Testis (tissue), 3 donors: Measurements from ENCODE around the gene PLXNA1. TPM values are rescaled to one million over a fixed set of nuclear protein-coding genes. Genes with fewer than 3 reads are reported as not detected.

ENCODE experiments used
- DNase-seq: peaks from one replicate; pipeline ENCODE4 v3.0.0-alpha.2; 2019
- H3K27ac ChIP-seq, 2 donors: fragments of 200-600 bp; sonication (generic); one replicate each; pipeline ENCODE4 v1.5.1; 2019
- H3K27me3 ChIP-seq: fragments of 200-600 bp; sonication (generic); one replicate; pipeline ENCODE4 v1.5.1; 2019
- H3K36me3 ChIP-seq: fragments of 200-600 bp; sonication (generic); one replicate; pipeline ENCODE4 v1.5.1; 2017; ENCODE audit warnings: low read depth; ENCODE audit errors: missing control alignments
- H3K4me1 ChIP-seq: fragments of 200-600 bp; sonication (generic); one replicate; pipeline ENCODE4 v1.5.1; 2019
- H3K4me3 ChIP-seq, 2 donors: fragments of 200-600 bp; sonication (generic); one replicate each; pipeline ENCODE4 v1.5.1; 2017 to 2019
- H3K9me3 ChIP-seq: fragments of 200-600 bp; sonication (generic); one replicate; pipeline ENCODE4 v1.5.1; 2017
- POLR2A ChIP-seq: fragments of 450-650 bp; IDR thresholded peaks from one replicate; pipeline ENCODE4 v1.6.1; 2017; ENCODE audit warnings: antibody characterized with exemption, mild to moderate bottlenecking, moderate library complexity
- WGBS, 2 donors: methylation state at CpG; one replicate each; pipeline ENCODE4 v1.1.5; 2018; 5-methylcytosine and 5-hydroxymethylcytosine counted together
- intact Hi-C: fragments of 100-400 bp; cut with DNase I; formaldehyde crosslinking; loops from one replicate; pipeline ENCODE4 v1.15.1; 2023; ENCODE audit warnings: low total_unique reads
- polyA plus RNA-seq: library from polyadenylated mRNA; stranded (reverse); fragments of 350-450 nt; fragmentation: Illumina TruSeq; extraction: RNeasy Lipid Tissue Mini Kit (QIAGEN cat#74804); gene quantifications from one replicate; pipeline ENCODE4 v1.2.3, GENCODE V29; 2014; ENCODE audit warnings: low read depth, low replicate concordance; ENCODE audit not compliant: insufficient read depth
- total RNA-seq, 2 donors: library from RNA; depleted of rRNA; stranded (reverse); fragments of >200 nt; gene quantifications; one replicate each; pipeline ENCODE4 v1.2.3, GENCODE V29; 2016
- TF ChIP-seq, protein P1 (sequence below), 3 experiments: fragments of 450-650 bp in 2 of 3; fragments of 200-600 bp in 1 of 3; sonication (generic) in 1 of 3; IDR thresholded peaks; one replicate each; pipeline ENCODE4 v1.5.1; 2016 to 2019; ENCODE audit warnings: antibody characterized with exemption in 3 of 3, mild to moderate bottlenecking in 2 of 3, moderate library complexity in 1 of 3

Gene PLXNA1
- total and polyA plus RNA-seq, 3 donors from 2014 or later: 29.3 to 79.7 (median 65.8) TPM

DNA sequence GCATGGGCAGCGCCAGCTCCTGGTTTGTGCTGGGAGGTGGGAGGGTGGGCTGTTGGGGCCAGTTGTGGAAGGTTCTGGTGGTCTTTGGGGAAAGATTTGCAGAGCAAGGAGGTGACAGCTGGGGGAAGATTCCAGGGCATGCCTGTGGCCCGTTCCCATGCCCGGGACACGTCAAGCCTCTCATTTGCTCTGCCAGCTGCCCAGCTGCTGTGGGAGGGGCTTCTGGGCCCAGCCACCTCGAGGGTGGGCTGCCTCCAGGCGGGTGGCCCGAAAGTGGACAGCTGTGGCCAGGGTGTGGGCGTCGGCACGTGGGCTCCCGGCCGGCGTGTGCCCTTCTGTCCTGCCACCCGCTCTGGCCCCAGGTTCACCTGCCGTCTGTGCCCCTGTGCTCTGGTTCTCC lies 17.2 kb downstream of the PLXNA1 start:
- intact Hi-C loops: no loop called here
- no peak for TF ChIP-seq POLR2A
- TF ChIP-seq, protein P1, sequence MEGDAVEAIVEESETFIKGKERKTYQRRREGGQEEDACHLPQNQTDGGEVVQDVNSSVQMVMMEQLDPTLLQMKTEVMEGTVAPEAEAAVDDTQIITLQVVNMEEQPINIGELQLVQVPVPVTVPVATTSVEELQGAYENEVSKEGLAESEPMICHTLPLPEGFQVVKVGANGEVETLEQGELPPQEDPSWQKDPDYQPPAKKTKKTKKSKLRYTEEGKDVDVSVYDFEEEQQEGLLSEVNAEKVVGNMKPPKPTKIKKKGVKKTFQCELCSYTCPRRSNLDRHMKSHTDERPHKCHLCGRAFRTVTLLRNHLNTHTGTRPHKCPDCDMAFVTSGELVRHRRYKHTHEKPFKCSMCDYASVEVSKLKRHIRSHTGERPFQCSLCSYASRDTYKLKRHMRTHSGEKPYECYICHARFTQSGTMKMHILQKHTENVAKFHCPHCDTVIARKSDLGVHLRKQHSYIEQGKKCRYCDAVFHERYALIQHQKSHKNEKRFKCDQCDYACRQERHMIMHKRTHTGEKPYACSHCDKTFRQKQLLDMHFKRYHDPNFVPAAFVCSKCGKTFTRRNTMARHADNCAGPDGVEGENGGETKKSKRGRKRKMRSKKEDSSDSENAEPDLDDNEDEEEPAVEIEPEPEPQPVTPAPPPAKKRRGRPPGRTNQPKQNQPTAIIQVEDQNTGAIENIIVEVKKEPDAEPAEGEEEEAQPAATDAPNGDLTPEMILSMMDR (IDR thresholded peaks at IDR 0.05): no peak

DNA sequence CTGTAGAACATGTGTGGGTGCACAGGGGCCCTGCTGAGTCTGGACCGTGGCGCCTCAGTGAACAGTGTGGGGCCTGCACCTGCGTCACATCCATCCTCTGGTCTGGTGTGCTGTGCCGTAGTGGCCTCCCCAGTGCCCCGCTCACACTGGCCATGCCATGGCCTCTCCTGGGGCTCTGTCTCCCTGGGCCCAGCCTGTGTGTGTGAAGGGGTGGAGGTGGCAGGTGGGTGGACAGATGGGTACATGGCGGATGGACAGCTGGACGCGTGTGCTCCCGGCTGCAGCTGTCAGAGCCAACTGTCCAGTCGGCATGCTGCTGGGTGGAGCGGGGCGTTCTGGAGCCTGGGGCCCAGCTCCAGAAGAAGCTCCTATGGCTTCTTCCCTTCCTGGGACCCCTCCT lies 17.8 kb downstream of the PLXNA1 start:
- Histone ChIP-seq H3K4me1 (peaks cover 21% of the 10 kb centered on the region), H3K27ac (no peak overlapping the region), H3K9me3 (no peaks in the 10 kb centered on the region), H3K4me3 (no peak overlapping the region), H3K27me3 (no peaks in the 10 kb centered on the region), H3K36me3 (no peaks in the 10 kb centered on the region)
- 94 to 97% methylated on average over 5 to 12 of the region's 12 CpGs for WGBS, 2 donors
- TF ChIP-seq POLR2A: no peak
- TF ChIP-seq, protein P1 (IDR thresholded peaks at IDR 0.05): no peak
- no peak for DNase-seq
- intact Hi-C loops: no loop called here

More for the DNA sequence above, 17.2 kb downstream of the PLXNA1 start:
- Histone ChIP-seq H3K27ac (no peak overlapping the region), H3K4me3 (no peak overlapping the region), H3K27me3 (no peaks in the 10 kb centered on the region), H3K9me3 (no peaks in the 10 kb centered on the region), H3K4me1 (peaks cover 21% of the 10 kb centered on the region), H3K36me3 (no peaks in the 10 kb centered on the region)
- no peak for DNase-seq
- 76 to 81% methylated on average over 3 to 15 of the region's 15 CpGs for WGBS, 2 donors

DNA sequence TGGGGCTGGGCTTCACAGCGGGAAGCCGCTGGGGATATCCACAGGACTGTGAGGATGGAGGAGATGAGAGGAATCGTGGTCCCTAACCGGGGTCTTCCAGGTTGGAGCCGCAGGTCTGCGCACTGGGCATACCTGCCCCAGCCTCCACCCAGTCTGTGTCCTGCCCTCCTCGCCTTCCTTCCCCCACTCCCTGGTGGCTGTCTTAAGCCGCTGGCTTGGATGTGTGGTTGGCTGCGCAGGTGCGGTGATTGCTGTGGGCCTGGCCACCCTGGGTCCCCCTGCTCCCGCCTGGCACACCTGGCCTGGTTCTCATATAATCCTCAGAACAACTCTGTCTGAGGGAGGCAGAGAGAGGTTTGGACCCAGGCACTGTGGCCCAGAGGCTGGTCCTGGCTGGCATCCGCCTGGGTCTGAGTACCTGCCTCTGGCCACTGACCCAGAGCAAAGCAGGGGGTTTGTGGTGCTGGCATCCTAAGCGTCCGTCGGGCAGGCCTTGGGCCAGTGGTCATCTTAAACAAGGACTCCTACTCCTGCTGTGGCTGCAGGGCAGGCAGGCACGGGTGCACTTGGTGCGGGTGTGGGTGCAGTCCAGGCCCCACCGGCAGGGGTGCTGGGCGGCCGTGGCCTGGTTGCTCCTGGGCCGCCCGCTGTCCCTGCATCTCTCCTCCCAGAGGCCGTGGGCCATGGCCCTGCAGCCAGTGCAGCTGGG lies 18.7 kb downstream of the PLXNA1 start:
- TF ChIP-seq, protein P1 (IDR thresholded peaks at IDR 0.05): peak in 1 of 3 experiments; percentile 22
- no peak for TF ChIP-seq POLR2A
- Histone ChIP-seq H3K27ac (peak overlapping the region in 1 of 2 donors; percentile 81), H3K36me3 (no peaks in the 10 kb centered on the region), H3K4me1 (peaks cover 21% of the 10 kb centered on the region), H3K9me3 (no peaks in the 10 kb centered on the region), H3K27me3 (no peaks in the 10 kb centered on the region), H3K4me3 (no peak overlapping the region)
- 80 to 84% methylated on average over 15 to 16 of the region's 23 CpGs for WGBS, 2 donors
- no peak for DNase-seq
- intact Hi-C loops: no loop called here

DNA sequence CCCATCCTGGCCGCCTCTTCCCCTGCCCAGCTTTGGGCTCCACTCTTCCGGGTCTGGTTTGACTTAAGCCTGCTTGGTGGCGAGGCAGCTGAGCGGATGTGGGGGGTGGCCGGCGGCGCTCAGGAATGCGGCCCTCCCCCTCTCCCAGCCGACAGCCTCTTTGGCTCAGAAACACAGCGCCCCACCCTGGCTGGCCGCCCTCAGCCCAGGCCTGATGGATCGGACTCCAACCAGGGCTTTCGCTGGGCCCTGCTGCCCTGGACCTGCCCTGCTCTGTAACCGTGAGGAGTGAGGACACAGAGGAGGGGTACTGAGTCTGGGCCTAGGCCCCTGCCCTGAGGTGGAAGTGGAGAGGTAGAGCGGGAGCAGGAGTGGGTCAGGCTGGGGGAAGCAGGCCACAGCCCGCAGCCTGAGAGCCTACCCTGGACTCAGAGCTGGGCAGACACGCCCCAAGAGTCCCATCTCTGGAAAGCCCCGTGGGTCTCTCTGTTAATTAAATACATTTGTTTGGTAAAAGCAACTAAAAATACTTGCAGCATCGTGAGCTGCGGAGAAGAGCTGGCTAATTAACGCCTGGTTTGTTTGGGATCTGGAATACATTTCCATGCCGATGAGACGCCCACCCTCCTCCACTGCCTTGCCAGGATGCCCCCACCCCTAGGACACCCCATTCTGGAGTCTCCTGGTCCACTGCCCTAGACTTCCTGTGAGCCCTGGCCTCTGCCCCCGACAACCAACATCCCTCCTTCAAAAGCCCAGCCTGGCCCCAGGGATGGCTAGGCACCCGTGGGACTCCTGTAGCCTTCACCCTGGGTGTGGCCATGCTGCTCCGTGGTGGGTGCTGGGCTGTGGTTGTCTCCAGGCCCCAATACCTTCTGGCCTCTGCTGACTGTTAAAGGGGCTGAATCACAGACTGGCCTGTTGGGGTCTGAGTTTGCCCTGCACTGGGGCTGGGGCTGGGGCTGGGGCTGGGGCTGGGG lies 19.6 kb downstream of the PLXNA1 start:
- Histone ChIP-seq H3K27ac (peak overlapping the region in 1 of 2 donors; percentile 81), H3K36me3 (no peaks in the 10 kb centered on the region), H3K4me3 (no peak overlapping the region), H3K4me1 (peaks cover 21% of the 10 kb centered on the region), H3K27me3 (no peaks in the 10 kb centered on the region), H3K9me3 (no peaks in the 10 kb centered on the region)
- WGBS, 2 donors: 31 to 59% methylated on average over 17 to 25 of the region's 26 CpGs
- no peak for TF ChIP-seq POLR2A
- TF ChIP-seq, protein P1 (IDR thresholded peaks at IDR 0.05): peak; percentile 0 to 43 (median 13)
- intact Hi-C loops: no loop called here
- DNase-seq: peak; percentile 91
